Activated CD4-positive, CD25-positive, alpha-beta regulatory T cell (primary cell): ENCODE results near the gene CST3.
"Not testable (repeated sequence)": the region's sequence is repeated elsewhere in the genome, so short reads cannot be mapped to it uniquely, and the experiment has no call there.

ENCODE experiments used
- DNase-seq, 4 experiments: peaks; one replicate each; lab custom pipeline; 2025; lab: John Stamatoyannopoulos, UW

Gene CST3

DNA sequence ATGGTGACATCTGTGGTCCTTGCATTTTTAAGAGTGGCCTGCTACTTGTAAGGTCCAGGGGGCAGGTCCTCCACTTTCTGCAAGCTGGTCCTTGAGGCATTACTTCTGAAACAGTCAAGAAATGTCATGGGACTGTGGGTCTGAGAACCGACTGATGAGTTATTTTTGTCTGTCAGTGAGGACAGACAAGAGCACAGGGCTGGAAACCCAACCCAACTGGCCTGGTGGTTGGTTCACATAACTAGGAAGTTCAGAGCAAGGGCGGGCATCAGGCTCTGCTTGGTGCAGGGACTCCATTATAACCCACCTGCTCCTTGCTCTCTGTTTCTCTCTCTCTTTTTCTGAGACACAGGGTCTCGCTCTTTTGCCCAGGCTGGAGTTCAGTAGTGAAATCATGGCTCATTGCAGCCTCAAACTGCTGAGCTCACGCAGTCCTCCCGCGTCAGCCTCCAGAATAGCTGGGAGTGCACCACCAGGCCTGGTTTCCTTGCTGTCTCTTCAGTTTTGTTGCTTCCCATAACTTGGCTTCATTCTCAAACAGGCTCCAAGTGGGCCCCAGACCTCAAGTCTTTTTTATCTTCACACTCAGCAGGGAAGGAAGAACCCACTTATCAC lies 9.2 kb downstream of the CST3 start:
- no peak for DNase-seq

DNA sequence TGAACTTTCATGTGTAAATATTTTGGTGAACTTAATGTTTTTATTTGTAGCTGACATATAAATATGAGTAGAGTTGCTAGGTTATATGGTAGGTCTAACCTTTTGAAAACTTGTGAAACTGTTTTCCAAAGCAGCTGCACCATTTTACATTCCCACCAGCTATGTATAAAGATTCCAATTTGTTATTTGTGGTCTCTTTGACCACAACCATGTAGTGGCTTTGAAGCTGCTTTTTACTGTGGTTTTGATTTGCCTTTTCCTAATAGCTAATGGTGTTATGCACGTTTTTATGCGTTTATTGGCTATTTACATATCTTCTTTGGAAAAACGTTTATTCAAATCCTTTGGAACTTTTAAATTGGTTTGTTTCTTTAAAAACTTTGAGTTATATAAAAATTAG lies 10.3 kb downstream of the CST3 start:
- DNase-seq: no peak

DNA sequence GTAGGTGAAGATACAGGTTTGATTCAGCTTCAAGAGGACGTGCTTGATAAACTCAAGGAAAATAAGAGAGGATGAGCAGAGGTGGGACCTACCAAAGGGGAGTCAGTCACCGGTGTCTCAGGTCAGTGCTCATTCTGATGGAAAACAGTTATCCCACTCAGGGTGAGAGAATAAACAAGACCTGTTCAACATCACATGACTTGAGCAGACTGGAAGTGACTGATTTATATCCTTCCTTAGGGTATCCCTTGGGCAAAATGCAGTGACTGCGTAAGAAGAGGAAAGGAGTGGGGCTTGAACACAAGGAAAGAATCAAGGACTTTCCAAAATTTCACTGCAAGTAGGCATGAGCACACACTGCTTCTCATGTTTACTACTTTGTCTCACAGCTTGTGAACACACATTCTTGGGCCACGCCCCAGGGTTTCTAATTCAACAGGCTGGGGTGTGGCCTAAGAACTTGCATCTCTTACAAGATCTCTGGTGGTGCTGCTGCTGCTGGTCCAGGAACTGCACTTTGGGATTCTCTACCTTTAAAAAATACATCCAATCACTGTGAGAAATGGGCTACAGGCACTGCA lies 11.6 kb downstream of the CST3 start:
- no peak for DNase-seq

DNA sequence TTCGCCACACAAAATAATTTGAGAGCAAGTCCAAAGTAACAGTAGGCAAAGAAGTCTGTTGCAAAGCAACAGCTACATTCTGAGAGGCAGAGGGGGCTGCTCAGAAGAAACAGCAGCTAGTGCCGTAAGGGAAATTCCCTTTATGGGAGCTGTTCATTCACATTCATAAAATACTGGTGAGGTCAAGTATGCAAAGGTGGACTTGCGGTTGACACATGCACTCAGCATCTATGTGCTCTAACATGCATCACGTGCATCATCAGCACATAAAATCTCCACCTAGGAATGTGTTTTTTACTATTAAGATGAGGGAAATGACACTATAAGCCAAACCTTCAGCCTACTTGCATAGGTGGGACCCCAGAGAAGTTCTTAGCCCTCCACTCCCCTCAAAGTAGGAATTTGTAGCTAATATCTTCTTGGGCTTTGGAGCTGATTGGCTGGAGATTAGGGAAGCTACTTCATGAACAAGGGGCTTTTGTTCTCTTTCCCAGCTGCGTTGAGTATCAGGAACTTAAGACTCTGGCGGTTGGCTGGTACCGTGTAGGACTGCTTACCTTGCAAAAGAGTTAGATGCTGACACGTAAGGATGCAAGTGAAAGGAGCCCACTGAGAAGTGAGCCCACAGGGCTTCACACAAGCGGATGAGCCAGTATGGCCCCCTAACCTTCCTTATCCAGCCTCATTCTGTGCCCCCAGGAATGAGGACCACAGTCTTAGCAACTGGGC lies 12.4 kb downstream of the CST3 start:
- no peak for DNase-seq

DNA sequence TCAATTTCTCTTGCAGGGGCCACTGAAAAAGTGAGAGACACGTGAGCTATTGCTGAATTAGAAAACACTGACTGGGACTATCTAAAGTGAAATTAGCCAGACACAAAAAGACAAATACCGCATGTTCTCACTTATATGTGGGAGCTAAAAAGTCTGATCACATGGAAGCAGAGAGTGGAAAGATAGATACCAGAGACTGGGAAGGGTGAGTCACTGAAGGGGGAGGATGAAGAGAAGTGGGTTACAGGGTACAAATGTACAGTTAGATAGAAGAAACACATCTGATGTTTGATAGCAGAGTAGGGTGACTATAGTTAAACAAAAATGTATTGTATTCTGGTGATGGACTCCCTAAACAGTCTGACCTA lies 13.4 kb downstream of the CST3 start:
- DNase-seq: no peak

DNA sequence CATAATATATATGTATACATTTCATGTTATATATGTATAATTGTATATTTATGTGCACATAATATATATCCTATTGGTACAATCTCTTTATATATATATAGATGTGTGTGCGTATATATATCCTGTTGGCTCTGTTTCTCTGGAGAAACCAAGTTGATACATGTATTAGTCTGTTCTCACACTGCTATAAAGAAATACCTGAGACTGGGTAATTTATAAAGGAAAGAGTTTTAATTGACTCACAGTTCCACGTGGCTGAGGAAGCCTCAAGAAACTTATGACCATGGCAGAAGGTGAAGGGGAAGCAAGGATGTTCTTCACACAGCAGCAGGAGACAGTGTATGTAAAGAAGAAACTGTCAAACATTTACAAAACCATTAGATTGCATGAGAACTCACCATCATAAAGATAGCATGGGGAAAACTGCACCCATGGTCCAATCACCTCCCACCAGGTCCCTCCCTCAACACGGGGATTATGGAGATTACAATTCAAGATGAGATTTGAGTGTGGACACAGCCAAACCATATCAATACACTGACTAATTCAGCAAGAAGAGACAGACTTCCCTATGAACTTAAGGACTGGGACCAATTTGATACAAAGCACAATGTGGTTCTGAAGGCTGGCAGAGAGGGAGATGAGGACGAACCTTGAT lies 14.0 kb downstream of the CST3 start:
- no peak for DNase-seq

DNA sequence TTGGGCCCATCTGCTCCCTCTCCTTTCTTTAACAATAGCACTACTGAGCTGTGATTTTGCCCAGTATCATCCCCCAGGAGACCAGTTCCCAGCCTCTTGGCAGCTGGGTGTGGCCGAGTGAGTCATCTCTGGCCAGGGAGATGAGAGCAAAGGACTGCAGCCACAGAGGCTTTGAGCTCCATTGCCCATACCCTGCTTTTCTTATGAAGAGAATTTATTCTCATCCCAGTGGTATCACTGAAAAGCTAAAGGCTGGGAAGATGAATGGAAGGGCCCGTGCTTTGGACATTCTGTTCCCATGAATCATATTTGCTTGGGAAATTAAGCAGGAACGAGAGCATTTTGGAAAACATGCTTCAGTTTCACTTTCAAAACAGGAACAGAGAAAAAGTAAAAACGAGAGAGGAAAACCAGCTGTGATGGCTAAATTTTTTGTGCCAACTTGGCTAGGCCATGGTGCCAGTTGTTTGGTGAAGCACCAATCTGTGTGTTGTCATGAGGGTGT lies 14.9 kb downstream of the CST3 start:
- no peak for DNase-seq

DNA sequence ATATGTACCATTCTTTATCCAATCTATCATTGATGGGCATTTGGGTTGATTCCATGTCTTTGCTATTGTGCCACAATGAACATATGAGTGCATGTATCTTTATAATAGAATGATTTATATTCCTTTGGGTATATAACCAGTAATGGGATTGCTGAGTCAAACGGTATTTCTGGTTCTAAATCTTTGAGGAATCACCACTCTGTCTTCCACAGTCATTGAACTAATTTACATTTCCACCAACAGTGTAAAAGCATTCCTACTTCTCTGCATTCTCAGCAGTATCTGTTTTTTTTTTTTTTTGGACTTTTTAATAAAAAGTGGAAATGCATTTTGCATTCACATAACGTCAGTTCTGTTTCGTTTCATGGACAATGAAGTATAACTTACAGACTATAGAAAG lies 15.4 kb downstream of the CST3 start:
- DNase-seq: not testable (repeated sequence)

DNA sequence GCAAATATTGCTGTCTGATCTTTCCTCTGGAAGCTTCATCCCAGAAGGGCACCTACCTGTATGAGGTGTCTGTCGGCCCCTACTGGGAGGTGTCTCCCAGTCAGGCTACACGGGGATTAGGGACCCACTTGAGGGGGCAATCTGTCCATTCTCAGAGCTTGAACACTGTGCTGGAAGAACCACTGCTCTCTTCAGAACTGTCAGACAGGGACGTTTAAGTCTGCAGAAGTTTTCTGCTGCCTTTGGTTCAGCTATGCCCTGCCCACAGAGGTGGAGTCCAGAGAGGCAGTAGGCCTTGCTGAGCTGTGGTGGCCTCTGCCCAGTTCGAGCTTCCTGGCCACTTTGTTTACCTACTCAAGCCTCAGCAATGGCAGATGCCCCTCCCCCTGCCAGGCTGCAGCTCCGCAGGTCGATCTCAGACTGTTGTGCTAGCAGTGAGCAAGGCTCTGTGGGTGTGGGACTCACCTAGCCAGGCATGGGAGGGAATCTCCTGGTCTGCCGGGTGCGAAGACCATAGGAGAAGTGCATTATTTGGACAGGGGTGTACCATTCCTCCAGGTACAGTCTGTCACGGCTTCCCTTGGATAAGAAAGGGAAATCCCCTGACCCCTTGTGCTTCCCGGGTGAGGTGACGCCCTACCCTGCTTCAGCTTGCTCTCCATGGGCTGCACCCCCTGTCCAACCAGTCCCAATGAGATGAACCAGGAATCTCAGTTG lies 16.9 kb downstream of the CST3 start:
- not testable (repeated sequence) for DNase-seq

DNA sequence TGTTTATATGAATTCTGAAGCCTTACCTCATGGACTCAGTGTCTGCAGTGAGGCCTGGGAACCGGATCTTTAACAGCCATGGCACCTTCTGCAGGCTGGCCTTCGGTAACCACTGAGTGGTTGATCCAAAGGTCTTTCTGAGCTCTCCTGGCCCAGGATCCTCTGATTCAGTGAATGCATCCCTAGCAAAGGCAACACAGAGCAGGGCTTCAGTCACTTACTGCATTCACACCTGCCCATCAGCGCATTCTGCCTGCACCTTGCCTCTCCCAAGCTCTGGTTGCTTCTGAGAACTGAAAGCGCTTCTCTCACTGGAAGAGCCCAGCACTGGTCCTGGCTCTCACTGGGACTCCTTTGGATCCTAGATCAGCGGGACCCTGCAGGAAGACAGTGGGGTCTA lies 23.6 kb downstream of the CST3 start:
- no peak for DNase-seq

DNA sequence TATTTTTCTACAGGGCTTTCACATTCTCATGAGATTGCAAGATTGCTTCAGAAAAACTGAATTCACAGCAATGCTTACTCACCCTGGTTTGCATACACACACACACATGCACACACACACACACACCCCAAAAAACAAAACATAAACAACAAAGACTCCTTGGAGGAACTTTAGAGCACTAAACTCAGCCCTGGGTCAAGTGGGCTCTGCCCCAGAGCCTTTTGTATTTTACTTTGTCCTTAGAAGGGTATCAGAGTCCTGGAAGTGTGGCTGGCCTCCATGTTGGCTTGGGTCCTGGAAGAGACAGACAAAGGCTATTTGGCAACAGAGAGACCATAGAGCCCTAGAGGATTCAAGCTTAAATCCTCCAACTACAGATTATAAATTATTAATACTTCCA lies 24.1 kb downstream of the CST3 start:
- DNase-seq: no peak

DNA sequence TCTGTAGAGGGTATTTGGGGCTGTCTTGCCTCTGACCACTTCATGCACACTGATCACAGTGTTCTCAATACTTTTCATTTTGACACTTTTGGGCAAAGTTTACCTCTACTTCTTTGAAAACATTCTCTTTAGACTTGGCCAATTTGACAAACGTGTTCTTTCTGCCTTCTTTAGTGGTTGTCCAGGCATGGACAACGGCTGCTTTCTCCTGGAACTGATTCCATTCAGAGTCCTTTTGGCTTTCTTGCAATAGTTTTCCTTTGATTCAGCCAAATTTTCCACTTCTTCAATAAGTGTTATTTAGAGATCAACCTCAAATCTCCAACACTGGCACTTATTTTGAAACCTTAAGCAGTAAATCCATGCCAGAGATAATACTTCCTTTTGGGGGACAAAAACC lies 25.4 kb downstream of the CST3 start:
- no peak for DNase-seq

DNA sequence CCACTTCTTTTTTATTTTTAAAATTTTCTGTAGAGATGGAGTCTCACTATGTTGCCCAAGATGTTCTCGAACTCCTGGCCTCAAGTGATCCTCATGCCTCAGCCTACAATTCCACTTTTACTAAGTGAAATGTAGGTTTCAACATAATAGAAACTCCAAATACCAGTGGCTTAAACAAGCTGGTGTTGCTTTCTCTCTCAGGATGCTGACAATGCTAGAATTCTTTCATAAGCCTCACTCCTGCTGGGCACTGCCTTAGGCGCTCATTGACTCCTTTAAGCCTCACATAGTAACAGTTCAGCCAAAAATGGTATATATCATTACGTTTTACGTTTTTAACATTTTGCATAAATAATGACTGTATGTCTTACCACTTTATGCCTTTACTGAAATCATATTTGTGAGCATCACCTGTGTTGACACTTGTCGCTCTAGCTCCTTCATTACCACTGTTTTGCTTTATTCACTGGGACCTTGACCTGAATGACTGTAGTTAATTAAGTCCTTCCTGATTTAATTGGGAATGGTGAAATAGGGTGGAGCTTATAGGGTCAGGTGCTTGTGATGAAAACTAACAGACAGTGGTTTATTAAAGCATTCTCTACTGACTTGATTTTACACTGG lies 28.2 kb downstream of the CST3 start:
- DNase-seq: no peak

DNA sequence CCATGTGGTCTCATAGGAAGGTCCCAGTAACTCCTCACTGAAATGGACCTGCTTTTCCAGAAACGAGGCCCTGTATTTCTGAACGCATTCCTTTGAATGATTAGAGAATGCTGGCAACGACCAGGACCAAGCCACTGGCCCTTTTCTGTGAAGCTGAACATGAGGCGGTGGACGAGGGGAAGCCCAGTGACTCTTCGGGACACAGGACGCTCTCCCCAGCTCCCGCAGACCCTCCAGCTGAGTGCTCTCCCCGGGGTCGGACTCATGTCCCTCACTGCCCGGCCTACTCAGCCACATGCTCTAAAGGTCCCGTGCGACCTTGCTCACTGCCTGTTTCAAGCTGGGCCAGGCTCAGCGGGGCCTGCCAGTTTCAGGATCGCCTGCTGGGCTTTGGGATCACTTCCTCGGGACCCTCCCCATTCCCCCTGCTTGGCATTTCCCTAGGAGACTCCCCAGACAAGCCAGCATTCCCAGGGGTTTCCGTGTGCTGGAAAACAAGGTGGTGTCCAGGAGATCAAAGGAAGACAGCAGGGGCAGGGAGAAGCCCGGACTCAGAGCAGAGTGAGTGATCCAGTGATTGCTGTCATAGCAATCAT lies 29.4 kb downstream of the CST3 start:
- no peak for DNase-seq

DNA sequence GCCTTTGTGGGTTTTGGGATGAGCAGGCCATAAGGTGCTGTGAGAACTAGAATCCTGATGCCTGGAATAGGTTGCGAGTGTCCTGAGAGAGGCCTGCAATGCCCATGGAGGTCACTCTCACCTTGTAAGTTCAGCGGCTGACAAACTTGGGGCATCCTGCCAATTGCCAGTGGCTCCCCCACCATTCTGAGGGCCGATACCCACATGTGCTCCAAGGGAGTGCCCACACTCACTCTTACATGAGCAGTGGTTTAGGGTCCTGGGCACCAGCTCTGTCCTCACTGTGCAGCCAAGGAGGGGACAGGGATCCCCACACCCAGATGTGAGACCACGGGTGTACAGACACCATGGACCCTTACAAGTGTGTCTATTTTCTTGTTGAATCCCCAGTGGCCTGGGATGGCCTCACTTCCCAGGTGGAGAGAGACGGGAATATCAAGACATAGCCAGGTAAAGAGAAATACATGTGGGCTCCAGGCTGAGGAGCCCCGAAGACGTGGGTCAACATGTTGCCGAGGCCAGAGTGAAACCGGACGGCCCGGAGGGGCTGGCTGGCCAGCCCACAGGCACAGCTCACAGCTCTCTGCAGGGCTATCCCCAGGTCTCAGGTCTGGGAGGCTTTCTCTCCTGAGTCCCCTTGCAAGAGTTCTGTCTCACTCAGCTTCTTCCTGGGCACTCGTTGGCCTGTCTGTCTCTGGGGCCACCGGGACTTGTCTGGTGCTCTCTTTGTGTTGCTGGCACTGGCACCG lies 30.1 kb downstream of the CST3 start:
- no peak for DNase-seq

DNA sequence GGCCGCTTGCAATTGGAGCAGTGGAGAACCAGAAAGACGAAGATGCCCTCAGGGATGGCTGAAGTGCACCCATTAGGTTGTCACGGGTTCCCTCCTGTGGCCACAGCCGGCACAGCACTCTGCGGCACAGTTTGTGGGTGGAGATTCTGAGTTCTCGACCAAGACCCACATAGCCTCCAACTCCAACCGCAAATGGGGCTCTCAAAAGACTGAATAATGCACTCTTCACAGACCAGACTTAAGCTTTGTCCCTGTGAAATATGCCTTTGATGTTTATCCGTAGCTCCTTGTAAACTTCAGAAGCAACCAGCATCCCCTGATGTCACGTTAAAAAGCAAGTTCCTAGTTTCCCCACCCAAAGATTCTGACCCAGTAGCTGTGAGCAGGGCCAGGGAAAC lies 31.1 kb downstream of the CST3 start:
- DNase-seq: peak; percentile 7 to 41 (median 17)

DNA sequence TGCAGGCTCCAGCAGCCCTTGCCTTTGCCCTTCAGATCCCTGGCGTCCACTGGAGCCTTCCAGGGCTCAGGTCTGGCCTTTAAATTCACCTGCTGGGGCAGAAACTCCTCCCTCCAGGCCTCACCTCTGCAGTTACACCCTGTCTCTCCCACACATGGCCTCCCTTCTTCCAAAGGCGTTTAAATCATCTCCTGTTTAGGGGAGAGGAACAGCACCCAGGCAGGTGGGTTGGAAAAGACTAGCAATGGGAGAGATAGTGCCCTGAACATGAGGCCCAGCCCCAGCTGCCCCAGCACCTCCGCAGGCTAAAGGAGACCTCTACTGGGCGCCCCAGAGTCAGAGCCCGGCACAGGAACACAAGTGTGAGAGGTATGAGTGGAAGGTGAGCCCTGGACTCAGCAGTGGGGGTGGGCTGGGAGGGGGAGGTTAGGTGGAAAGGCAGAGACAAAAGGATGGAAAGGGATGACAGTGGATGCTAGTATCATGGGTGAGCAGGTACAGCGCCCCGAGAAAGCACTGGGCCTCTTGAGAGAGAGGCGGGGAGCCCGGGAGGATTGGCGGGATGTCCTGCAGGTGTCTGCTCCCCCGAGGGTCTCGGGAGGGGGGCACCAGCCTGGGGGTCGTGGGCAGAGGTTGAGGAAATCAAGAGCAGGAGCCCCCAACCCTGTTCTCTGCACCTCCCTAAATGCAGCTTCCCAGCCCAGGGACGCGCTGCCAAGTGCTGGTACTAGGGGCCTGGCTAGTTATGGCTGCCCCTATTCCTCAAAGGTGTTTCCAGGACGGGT lies 31.7 kb downstream of the CST3 start, which contains the start of gene CST9:
TSS of gene CST9 (minus strand) at position 51 of the 785 bp plus-strand sequence. CDS start 53 bp downstream, outside the sequence.
- no peak for DNase-seq

DNA sequence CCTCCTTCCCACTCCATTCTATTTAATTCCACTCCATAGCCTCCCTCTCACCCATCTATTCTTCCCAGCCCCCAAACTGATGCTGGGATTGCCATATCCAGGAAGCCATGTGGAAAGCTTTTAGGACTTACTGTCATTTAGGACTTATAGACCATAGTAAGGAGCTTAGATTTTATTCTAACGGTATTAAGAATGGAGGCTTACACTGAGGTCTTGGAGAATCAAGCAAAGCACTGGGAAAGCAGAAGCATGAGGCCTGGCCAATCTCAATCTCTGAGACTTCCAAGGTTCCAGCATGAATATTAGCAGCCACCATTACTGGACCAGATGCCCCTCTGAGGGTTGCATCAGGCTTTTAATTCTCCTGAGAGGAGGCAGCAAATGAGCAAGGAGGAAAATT lies 33.4 kb downstream of the CST3 start:
- DNase-seq: no peak

DNA sequence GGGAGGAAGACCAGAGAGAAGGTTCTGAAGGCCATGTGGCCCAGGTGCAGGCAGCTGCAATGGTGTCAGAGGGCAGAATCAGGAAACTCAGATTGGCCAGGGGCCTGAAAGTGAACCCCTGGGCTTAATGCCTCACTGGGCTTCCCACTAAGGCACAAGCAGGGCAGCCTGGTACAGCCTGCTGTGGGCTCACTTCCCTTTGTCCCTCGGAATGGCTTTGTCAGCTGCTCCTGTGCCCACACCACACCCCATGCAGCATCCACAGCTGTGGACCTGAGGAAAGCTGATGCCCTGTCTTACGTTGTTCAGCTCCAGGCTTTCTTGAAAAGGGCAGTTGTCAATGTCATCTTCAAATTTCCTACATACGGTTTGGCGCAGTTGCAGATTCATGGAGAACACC lies 34.4 kb downstream of the CST3 start:
- no peak for DNase-seq

DNA sequence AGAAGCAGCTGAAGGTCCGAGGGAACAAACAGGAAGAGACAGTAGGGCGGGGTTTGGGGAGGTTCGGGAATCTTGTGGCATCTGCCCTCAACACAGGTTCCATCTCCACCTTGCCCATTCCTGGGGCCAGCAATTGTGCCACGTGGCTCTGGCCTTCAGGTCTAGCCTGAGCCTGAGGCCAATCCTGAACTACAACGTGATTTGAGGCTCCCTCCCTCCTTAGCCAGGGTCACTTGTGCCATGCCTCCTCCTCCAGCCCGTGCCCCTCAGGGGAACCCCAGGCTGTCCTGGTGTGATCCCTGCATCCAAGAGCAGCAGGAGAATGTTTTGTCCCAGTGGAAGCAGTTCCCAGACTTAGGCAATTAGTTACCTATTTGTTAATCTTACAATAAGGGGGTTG lies 35.1 kb downstream of the CST3 start:
- no peak for DNase-seq
